GM12878 (cell line): ENCODE results near the gene SASH1. TPM values are rescaled to one million over a fixed set of nuclear protein-coding genes. Genes with fewer than 3 reads are reported as not detected.

ENCODE experiments used
- ATAC-seq: fragments of 200-7000 bp; cut with Tn5 transposase; 3 replicates; pipeline ENCODE4 v1.9.1; 2020; ENCODE audit warnings: mild to moderate bottlenecking, moderate library complexity
- BruUV-seq: library from RNA; stranded (reverse); fragments of 400-500 nt; replicated peaks from 2 replicates; lab custom pipeline; 2021; lab: Mats Ljungman, UMichigan
- CTCF ChIA-PET: fragments of 300-600 bp; sonication (Branson Sonifier 250); formaldehyde crosslinking; extraction: SDS; loops from one replicate; lab custom pipeline; 2021; ENCODE audit warnings: inconsistent platforms; lab: Yijun Ruan, JAX
- POLR2A ChIA-PET: fragments of 350-600 bp; formaldehyde crosslinking; extraction: SDS; loops from one replicate; lab custom pipeline; 2021; ENCODE audit warnings: inconsistent platforms; lab: Charles Lee
- RAD21 ChIA-PET: fragments of 300-600 bp; sonication (Branson Sonifier 250); formaldehyde crosslinking; loops from one replicate; lab custom pipeline; 2023; ENCODE audit warnings: antibody characterized with exemption; ENCODE audit not compliant: unreplicated experiment; lab: Charles Lee
- SMC1A ChIA-PET: fragments of 300-600 bp; sonication (Branson Sonifier 250); formaldehyde crosslinking; loops from one replicate; lab custom pipeline; 2023; ENCODE audit not compliant: unreplicated experiment, uncharacterized antibody; lab: Charles Lee
- DNase-seq: peaks from one replicate; pipeline ENCODE4 v3.0.0-alpha.2; 2011; ENCODE audit warnings: low read depth, low spot score
- FAIRE-seq: peaks from 3 replicates; lab custom pipeline; 2011; peaks lifted over from hg19 to GRCh38; lab: Jason Lieb, UNC
- H2AFZ ChIP-seq: 2 replicates; pipeline ENCODE4 v1.6.0; 2011; ENCODE audit warnings: low read depth, low read length, control low read depth; ENCODE audit not compliant: control insufficient read depth
- H3K27ac ChIP-seq: 2 replicates; pipeline ENCODE4 v1.5.1; 2011; ENCODE audit warnings: control low read depth; ENCODE audit not compliant: control insufficient read depth, insufficient read depth
- H3K27me3 ChIP-seq, 2 experiments: replicated peaks in 1 of 2; 2 replicates each; pipeline versions ENCODE4 v1.6.0 to v1.6.1; 2011; ENCODE audit warnings: low read length in 1 of 2; ENCODE audit not compliant: control insufficient read depth in 2 of 2, insufficient read depth in 2 of 2
- H3K36me3 ChIP-seq, 2 experiments: 2 replicates each; pipeline ENCODE4 v1.5.1; 2011; ENCODE audit warnings: low read length in 1 of 2; ENCODE audit not compliant: control insufficient read depth in 2 of 2, insufficient read depth in 2 of 2
- H3K4me1 ChIP-seq: 2 replicates; pipeline ENCODE4 v1.6.1; 2011; ENCODE audit warnings: mild to moderate bottlenecking, low read length, moderate library complexity, mixed read lengths; ENCODE audit not compliant: control insufficient read depth, insufficient read depth
- H3K4me2 ChIP-seq: 2 replicates; pipeline ENCODE4 v1.6.0; 2011; ENCODE audit warnings: control low read depth; ENCODE audit not compliant: control insufficient read depth, insufficient read depth
- H3K4me3 ChIP-seq: fragments of 200-600 bp; sonication (generic); 2 replicates; pipeline ENCODE4 v1.5.1; 2016
- H3K79me2 ChIP-seq: 2 replicates; pipeline ENCODE4 v1.6.0; 2011; ENCODE audit warnings: low read length; ENCODE audit not compliant: control insufficient read depth, insufficient read depth
- H3K9ac ChIP-seq: 2 replicates; pipeline ENCODE4 v1.8.0; 2011; ENCODE audit warnings: low read length, control low read depth, mixed read lengths; ENCODE audit not compliant: control insufficient read depth, insufficient read depth
- H3K9me3 ChIP-seq: replicated peaks from 3 replicates; pipeline ENCODE4 v1.5.1; 2011; ENCODE audit warnings: mild to moderate bottlenecking, low read length; ENCODE audit not compliant: control insufficient read depth, insufficient read depth
- H4K20me1 ChIP-seq: 2 replicates; pipeline ENCODE4 v1.6.0; 2011; ENCODE audit not compliant: control insufficient read depth, insufficient read depth
- BCL11A ChIP-seq: IDR thresholded peaks from 2 replicates; pipeline ENCODE4 v1.6.1; 2011; ENCODE audit warnings: low read depth, low read length
- BMI1 ChIP-seq: fragments of 450-650 bp; IDR thresholded peaks from 2 replicates; pipeline ENCODE4 v1.6.1; 2016; ENCODE audit warnings: mild to moderate bottlenecking, moderate library complexity, borderline replicate concordance
- BRCA1 ChIP-seq: IDR thresholded peaks from 2 replicates; pipeline ENCODE4 v1.6.1; 2011; ENCODE audit warnings: low read depth, low read length, improper control_type of control experiment
- CBX5 ChIP-seq: sonication (generic); IDR thresholded peaks from 2 replicates; pipeline ENCODE4 v1.6.1; 2016; ENCODE audit warnings: low read depth, moderate library complexity, mild to moderate bottlenecking, inconsistent platforms
- CREM ChIP-seq: IDR thresholded peaks from 2 replicates; pipeline ENCODE4 v1.6.1; 2014; ENCODE audit warnings: antibody characterized with exemption, low read depth
- E2F8 ChIP-seq: fragments of 450-650 bp; IDR thresholded peaks from 2 replicates; pipeline ENCODE4 v1.6.1; 2018; ENCODE audit warnings: mild to moderate bottlenecking, low read depth, moderate library complexity; ENCODE audit not compliant: partially characterized antibody
- EP300 ChIP-seq, 2 experiments: fragments of 150-350 bp in 1 of 2; IDR thresholded peaks; 2 replicates each; pipeline ENCODE4 v1.6.1; 2011 to 2012; ENCODE audit warnings: low read depth in 2 of 2, low read length in 2 of 2, borderline replicate concordance in 1 of 2, improper control_type of control experiment in 1 of 2, inconsistent platforms in 1 of 2; ENCODE audit not compliant: control insufficient read depth in 1 of 2
- IKZF1 ChIP-seq: fragments of 450-650 bp; conservative IDR thresholded peaks from 2 replicates; pipeline ENCODE4 v1.6.1; 2017; ENCODE audit warnings: antibody characterized with exemption, mild to moderate bottlenecking
- RB1 ChIP-seq: fragments of 450-650 bp; formaldehyde crosslinking; IDR thresholded peaks from 2 replicates; pipeline ENCODE4 v1.6.1; 2017; ENCODE audit warnings: mild to moderate bottlenecking, borderline replicate concordance
- RBBP5 ChIP-seq: fragments of 200-600 bp; sonication (generic); conservative IDR thresholded peaks from 2 replicates; pipeline ENCODE4 v1.6.1; 2016
- TCF12 ChIP-seq: IDR thresholded peaks from 2 replicates; pipeline ENCODE4 v1.6.1; 2011; ENCODE audit warnings: low read depth, mild to moderate bottlenecking, low read length
- ZNF384 ChIP-seq: IDR thresholded peaks from 2 replicates; pipeline ENCODE4 v1.6.1; 2012; ENCODE audit warnings: low read depth, mild to moderate bottlenecking, low read length, improper control_type of control experiment, borderline replicate concordance
- ZNF687 ChIP-seq: fragments of 450-650 bp; IDR thresholded peaks from 2 replicates; pipeline ENCODE4 v1.6.1; 2017; ENCODE audit warnings: mild to moderate bottlenecking, moderate library complexity
- ZSCAN29 ChIP-seq: fragments of 450-650 bp; IDR thresholded peaks from 2 replicates; pipeline ENCODE4 v1.6.1; 2017; ENCODE audit warnings: mild to moderate bottlenecking, moderate library complexity
- WGBS: methylation state at CpG from one replicate; pipeline ENCODE4 v1.1.6; 2016; ENCODE audit warnings: low lambda C conversion rate; ENCODE audit not compliant: insufficient replicate concordance, insufficient coverage; ENCODE audit errors: missing lambda C conversion rate; 5-methylcytosine and 5-hydroxymethylcytosine counted together
- in situ Hi-C: fragments of 300-500 bp; cut with MboI; formaldehyde crosslinking; loops from 9 replicates; pipeline ENCODE4 v1.14.3; 2018; ENCODE audit warnings: mixed read lengths
- intact Hi-C: fragments of 100-400 bp; cut with micrococcal nuclease; formaldehyde crosslinking; loops from one replicate; pipeline ENCODE4 v1.14.2; 2022; ENCODE audit not compliant: unreplicated experiment
- polyA plus RNA-seq, 11 experiments: library from polyadenylated mRNA; depleted of rRNA in 4 of 11; unstranded in 6 of 11; stranded (reverse) in 5 of 11; fragments of >200 nt; fragmentation: Nextera tagmentation in 4 of 11; fragmentation: Illumina TruSeq in 1 of 11; extraction: Ambion mirVana in 4 of 11; extraction: Trizol in 1 of 11; gene quantifications; 1 replicate in 1 of 11; 2 replicates in 10 of 11; pipeline versions ENCODE4 v1.2.1 to v1.2.3, GENCODE V29; 2011 to 2016; ENCODE audit warnings: inconsistent platforms in 2 of 11, missing spikeins in 2 of 11, low read depth in 1 of 11
- total RNA-seq, 4 experiments: library from RNA; depleted of rRNA in 3 of 4; stranded (reverse); fragments of >200 nt in 3 of 4; fragmentation: Illumina TruSeq in 1 of 4; extraction: Trizol in 1 of 4; gene quantifications; 2 replicates each; pipeline versions ENCODE4 v1.2.1 to v1.2.3, GENCODE V29; 2013 to 2021

The SASH1 gene
- total and polyA plus RNA-seq, 10 of the 15 experiments (the other 5 are each of a cell fraction or from before 2014, with no cell fraction given): 0.01 to 0.73 (median 0.14) TPM; not detected in 4

- RAD21 ChIA-PET: no interaction called here
- Histone ChIP-seq H3K4me1 (no peaks in the 10 kb centered on the region), H3K9ac (no peak overlapping the region), H3K9me3 (no peaks in the 10 kb centered on the region), H3K79me2 (no peaks in the 10 kb centered on the region), H3K27me3 (no peaks in the 10 kb centered on the region), H3K4me2 (no peak overlapping the region), H2AFZ (no peak overlapping the region), H3K36me3 (no peaks in the 10 kb centered on the region), H3K27ac (no peak overlapping the region), H4K20me1 (no peaks in the 10 kb centered on the region), H3K4me3 (no peak overlapping the region)
- TF ChIP-seq TCF12: no peak
- TF ChIP-seq EP300 (IDR thresholded peaks at IDR 0.05; ENCODE audit: borderline replicate concordance in 1 of 2, control insufficient read depth in 1 of 2, low read depth in 2 of 2, low read length in 2 of 2): no peak
- TF ChIP-seq CREM: no peak
- no peak for TF ChIP-seq RB1
- no peak for TF ChIP-seq BRCA1
- no peak for TF ChIP-seq ZSCAN29
- no peak for TF ChIP-seq ZNF687
- no peak for TF ChIP-seq BCL11A
- no peak for TF ChIP-seq ZNF384
- TF ChIP-seq E2F8: no peak
- TF ChIP-seq CBX5: no peak
- no peak for TF ChIP-seq IKZF1
- no peak for TF ChIP-seq RBBP5
- no peak for TF ChIP-seq BMI1
- intact Hi-C loops: no loop called here
- DNase-seq (no peak), FAIRE-seq (no peak), ATAC-seq (no peak)
- 19% methylated on average over 3 of the region's 3 CpGs for WGBS
- POLR2A ChIA-PET: no interaction called here
- BruUV-seq: no TSS peak
- in situ Hi-C loops: no loop called here
- SMC1A ChIA-PET: no interaction called here
- CTCF ChIA-PET: no interaction called here
Observed at GRCh38 chr6:148414092-148414489, 71.5 kb downstream of the SASH1 start.
